GM19238 (cell line): ENCODE results near the gene RERE.
"Not testable (repeated sequence)": the region's sequence is repeated elsewhere in the genome, so short reads cannot be mapped to it uniquely, and the experiment has no call there.

Experiments used
- DNase-seq: peaks from one replicate; pipeline ENCODE4 v3.0.0; 2011; ENCODE audit warnings: low spot score; ENCODE audit not compliant: insufficient read length

Gene RERE

GRCh38 chr1:8844501-8845006 lies 27.1 kb upstream of the RERE start:
- DNase-seq: no peak

GRCh38 chr1:8841395-8841794 lies 24.0 kb upstream of the RERE start:
- no peak for DNase-seq

DNA sequence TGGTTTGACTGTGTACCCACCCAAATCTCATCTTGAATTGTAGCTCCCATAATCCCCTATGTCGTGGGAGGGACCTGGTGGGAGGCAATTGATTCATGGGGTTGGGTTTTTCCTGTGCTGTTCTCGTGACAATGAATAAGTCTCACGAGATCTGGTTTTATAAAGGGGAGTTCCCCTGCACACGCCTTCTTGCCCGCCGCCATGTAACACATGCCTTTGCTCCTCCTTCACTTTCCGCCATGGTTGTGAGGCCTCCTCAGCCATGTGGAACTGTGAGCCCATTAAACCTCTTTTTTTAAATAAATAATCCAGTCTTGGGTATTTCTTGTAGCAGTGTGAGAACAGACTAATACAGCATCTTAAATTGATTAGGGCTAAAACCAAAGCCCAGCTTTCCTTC lies 22.6 kb upstream of the RERE start:
- no peak for DNase-seq

GRCh38 chr1:8835941-8836643 lies 18.7 kb upstream of the RERE start:
- DNase-seq: no peak

- no peak for DNase-seq
Measured at GRCh38 chr1:8831340-8831739, 13.9 kb upstream of the RERE start.

DNA sequence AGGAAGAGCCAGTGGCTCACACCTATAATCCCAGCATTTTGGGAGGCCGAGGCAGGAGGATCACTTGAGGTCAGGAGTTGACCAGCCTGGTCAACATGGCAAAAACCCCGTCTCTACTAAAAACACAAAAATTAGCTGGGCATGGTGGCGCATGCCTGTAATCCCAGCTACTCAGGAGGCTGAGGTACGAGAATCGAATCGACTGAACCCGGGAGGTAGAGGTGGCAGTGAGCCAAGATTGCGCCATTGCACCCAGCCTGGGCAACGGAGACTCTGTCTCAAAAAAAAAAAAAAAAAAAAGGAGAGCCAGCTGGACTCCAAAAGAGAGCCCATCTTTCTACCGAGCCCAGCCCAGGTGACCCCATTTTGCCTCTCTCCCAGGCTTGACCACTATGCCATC lies 13.3 kb upstream of the RERE start:
- not testable (repeated sequence) for DNase-seq

DNA sequence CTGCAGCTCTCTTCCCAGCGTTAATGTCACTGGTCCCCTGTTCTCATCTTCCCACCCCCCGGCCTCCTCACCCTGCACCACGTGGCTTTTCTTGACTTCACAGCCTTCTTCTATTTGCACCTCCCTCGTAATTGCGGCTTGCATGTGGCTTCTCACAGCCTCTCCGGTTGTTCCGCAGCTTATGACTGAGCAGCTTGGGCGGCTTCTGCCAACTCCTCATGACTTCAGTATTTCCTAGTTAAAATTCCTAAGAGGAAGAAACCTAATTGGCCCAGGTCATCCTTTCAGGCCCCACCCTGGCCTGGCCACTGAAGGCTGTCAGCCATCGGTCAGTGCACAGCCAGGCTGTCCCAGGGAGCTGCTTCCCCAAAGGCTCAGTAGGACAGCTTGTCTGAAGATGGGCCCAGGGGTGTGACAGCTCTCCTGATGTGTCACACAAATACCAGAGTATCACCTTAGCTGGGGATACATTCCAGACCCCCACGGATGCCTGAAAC lies 8.6 kb upstream of the RERE start:
- DNase-seq: no peak

DNA sequence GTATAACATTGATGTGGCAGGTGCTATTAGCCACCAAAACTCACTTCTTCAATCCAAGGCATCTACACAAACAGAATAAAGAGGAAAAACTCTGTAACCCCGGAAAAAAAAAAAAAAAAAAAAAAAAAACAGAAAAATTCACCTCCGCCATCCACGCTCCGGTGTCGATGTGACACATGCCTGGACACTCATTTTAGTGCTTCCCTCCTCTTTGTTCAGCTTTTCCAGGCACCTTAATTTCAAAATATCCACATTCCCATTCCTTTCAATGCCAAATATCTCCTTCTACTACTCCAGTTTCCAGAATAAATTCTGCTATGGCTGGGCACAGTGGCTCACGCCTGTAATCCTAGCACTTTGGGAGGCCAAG lies 5.8 kb upstream of the RERE start:
- DNase-seq: no peak

GRCh38 chr1:8822373-8823294 lies 5.2 kb upstream of the RERE start:
- no peak for DNase-seq

DNA sequence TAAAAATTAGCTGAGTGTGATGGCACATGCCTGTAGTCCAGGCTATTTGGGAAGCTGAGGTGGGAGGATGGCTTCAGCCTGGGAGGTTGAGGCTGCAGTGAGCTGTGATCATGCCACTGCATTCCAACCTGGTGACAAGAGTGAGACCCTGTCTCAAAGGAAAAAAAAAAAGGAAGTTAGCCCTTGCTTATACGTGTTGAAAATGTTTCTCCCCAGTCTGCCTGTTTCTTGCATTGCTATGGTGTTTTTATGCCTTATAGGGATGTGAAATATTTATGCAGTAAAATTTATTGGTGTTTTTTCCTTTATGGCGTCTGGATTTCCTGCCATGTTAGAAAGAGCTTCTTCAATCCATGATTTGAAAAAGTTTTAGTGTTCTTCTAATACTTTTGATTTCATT lies 3.6 kb upstream of the RERE start:
- no peak for DNase-seq

DNA sequence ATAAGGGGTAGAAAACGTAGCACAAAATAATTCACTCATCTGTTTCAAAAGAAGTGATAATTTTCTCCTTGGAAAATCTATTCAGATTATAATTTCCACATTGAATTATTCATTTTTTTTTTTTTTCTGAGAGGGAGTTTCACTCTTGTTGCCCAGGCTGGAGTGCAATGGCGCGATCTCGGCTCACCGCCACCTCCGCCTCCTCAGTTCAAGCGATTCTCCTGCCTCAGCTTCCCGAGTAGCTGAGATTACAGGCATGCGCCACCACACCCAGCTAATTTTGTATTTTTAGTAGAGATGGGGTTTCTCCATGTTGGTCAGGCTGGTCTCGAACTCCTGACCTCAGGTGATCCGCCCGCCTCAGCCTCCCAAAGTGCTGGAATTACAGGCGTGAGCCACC lies 1.3 kb upstream of the RERE start:
- not testable (repeated sequence) for DNase-seq

GRCh38 chr1:8818325-8818775 lies 910 bp upstream of the RERE start:
- DNase-seq: no peak

GRCh38 chr1:8816831-8817411 lies 519 bp downstream of the RERE start:
- no peak for DNase-seq

DNA sequence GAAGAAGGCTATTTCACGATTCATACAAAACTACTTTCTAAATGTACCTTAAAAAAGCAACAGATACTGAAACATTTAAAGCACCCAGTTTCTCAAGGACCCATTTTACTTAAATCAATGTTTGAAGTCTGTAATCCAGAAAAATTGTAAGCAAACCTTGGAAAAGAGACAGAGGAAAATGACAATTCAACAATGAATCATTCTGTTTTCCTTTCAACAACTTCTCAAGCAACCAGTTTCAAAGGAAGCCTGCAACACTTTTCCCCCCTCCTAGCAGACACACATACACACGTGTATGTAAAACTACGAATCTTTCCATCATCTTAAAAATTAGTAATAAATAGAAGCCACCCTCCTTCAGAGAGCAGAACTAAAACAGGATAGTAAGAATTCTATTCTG lies 1.2 kb downstream of the RERE start:
- no peak for DNase-seq

DNA sequence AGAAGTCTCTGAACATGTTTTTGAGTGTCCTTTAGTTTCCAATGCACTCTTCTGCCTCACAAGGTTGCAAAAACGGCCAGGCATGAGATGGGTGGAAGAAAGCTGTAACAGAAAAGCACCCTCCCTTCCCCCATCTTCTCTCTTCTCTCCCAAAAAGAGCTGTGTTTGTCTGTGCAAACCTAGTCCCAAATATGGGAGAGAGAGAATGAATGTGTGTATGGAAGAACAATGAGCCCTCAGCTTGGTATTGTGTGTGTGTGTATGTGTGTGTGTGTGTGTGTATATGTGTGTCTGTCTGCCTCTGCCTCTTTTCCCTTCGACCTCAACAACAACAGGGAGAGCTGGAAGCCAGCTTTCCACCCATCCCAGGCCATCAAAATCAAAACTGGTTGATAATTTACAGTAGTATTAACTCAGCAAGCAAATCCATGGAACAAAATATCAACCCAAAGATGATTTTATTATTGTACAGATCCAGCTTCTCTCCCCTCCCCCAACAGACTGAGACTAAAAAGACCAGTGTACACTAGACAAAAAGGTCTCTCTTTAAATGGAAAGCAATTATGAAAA lies 1.8 kb downstream of the RERE start:
- DNase-seq: no peak

DNA sequence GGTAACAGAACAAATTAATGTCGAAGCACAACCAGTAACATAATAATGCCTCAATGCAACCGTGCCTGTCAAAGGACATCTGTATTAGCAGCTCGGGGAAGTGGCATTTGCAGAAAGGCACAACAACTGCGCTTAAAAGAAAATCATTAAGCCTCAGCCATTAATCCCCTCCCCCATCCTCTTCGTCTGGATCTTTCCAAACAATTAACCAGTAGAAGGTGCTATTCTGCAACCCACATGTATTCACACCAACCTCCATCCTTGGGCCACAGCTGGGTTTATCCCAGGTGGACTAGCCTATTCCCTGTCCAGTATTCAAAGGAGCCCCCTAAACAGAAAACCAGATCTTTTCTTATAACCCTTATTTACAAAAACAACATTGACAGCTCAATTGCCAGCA lies 2.6 kb downstream of the RERE start:
- no peak for DNase-seq

DNA sequence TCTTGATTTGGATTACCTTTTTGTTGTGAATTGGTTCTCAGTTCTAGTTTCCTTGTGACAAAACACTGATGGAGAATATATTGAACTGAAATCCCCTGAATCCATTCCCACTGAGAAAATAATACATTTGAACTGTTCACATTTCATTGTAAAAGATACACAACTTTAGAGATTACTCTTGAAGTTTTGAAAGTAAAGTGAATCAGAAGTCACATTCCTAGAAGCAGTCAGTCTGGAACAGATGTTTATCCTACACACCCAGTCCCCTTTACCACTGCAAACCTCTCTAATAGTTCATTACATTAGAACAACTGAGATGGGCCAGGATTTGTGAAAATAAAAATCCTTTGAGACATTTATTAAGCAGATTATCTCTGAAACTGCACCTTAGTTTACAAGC lies 3.4 kb downstream of the RERE start:
- DNase-seq: no peak

- no peak for DNase-seq
Measured at GRCh38 chr1:8813016-8813763, 4.2 kb downstream of the RERE start.

DNA sequence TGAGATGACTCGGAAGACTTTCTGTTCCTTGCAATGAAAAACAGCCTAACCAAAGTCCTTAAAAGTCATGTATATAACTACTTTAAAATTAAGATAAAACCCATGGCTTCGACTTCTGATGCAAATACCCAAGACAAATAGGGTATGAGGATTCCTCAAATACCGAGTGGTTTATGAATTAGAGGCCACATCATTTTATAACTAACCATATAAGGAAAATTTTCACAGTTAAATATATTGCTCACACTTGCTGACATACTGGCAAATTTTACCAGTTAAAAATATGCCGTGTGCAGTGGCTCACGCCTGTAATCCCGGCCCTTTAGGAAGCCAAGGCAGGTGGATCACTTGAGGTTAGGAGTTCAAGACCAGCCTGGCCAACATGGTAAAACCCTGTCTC lies 5.4 kb downstream of the RERE start:
- no peak for DNase-seq

DNA sequence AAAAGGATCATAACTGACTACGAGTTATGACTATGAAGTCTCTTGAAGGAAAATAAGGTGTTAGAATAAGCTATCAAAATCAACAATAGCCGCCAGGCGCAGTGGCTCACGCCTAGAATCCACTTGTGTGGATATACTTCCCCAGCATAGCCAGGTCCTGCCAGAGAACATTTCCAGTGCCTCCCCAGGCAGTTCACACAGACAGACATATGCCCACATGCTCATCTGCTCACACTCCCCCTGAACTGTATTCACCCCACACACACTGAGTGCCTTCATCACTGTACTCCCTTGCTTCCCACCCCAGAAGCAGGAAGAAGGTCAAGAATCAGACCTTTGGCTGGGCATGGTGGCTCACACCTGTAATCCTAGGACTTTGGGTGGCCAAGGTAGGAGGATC lies 6.5 kb downstream of the RERE start:
- no peak for DNase-seq

DNA sequence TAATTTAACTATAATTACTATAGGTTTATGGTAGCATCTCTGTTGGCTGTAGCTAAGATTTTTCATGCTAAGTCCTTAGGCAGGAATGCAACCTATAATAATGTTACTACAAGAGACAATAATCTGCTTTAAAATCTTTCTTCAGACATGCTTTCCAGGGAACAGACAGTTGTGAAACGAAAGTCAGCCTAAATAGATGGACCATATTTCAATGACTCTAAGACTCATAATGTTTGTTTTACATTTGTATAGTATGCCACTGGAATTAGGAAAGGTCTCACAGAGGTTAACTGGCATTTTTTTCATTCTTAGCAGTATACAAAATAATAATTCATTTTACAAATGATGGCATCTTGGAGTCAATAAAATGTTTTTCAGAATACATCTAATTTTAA lies 8.1 kb downstream of the RERE start:
- no peak for DNase-seq
